RWPE2 (cell line): Measurements from ENCODE around the gene PLPP1.

Source experiments
- ATAC-seq: fragments of 200-7000 bp; cut with Tn5 transposase; 3 replicates; pipeline ENCODE4 v1.9.1; 2021; ENCODE audit warnings: low read depth
- DNase-seq: peaks from one replicate; pipeline ENCODE4 v3.0.0-alpha.2; 2020; ENCODE audit warnings: low spot score
- H3K27ac ChIP-seq: fragments of 450-650 bp; 2 replicates; pipeline ENCODE4 v1.5.1; 2017; ENCODE audit warnings: mild to moderate bottlenecking; ENCODE audit not compliant: poor library complexity, severe bottlenecking
- H3K27me3 ChIP-seq: fragments of 250-450 bp; sonication (Bioruptor Pico); 2 replicates; pipeline ENCODE4 v1.5.1; 2021; ENCODE audit warnings: mild to moderate bottlenecking, moderate library complexity; ENCODE audit not compliant: insufficient read depth, poor library complexity, severe bottlenecking
- H3K36me3 ChIP-seq: fragments of 250-450 bp; sonication (Bioruptor Pico); 2 replicates; pipeline ENCODE4 v1.5.1; 2020; ENCODE audit warnings: low read depth, mild to moderate bottlenecking, moderate library complexity
- H3K4me1 ChIP-seq: fragments of 250-450 bp; sonication (Bioruptor Pico); 2 replicates; pipeline ENCODE4 v1.5.1; 2021; ENCODE audit warnings: mild to moderate bottlenecking, moderate library complexity; ENCODE audit not compliant: insufficient read depth, poor library complexity, severe bottlenecking
- H3K4me3 ChIP-seq: fragments of 250-450 bp; sonication (Bioruptor Pico); 2 replicates; pipeline ENCODE4 v1.5.1; 2021; ENCODE audit warnings: mild to moderate bottlenecking, moderate library complexity; ENCODE audit not compliant: severe bottlenecking
- H3K9me3 ChIP-seq: fragments of 250-450 bp; sonication (Bioruptor Pico); 2 replicates; pipeline ENCODE4 v1.5.1; 2021; ENCODE audit warnings: mild to moderate bottlenecking, moderate library complexity; ENCODE audit not compliant: severe bottlenecking
- TF ChIP-seq, protein P1 (sequence below): fragments of 450-650 bp; IDR thresholded peaks from one replicate; pipeline ENCODE4 v1.5.1; 2017; ENCODE audit warnings: mild to moderate bottlenecking, moderate library complexity; ENCODE audit not compliant: poor library complexity, severe bottlenecking

Gene PLPP1

GRCh38 chr5:55577353-55578060 lies 42.7 kb upstream of the PLPP1 start:
- H3K9me3 ChIP-seq = no peaks in the 10 kb centered on the region
- TF ChIP-seq, protein P1, sequence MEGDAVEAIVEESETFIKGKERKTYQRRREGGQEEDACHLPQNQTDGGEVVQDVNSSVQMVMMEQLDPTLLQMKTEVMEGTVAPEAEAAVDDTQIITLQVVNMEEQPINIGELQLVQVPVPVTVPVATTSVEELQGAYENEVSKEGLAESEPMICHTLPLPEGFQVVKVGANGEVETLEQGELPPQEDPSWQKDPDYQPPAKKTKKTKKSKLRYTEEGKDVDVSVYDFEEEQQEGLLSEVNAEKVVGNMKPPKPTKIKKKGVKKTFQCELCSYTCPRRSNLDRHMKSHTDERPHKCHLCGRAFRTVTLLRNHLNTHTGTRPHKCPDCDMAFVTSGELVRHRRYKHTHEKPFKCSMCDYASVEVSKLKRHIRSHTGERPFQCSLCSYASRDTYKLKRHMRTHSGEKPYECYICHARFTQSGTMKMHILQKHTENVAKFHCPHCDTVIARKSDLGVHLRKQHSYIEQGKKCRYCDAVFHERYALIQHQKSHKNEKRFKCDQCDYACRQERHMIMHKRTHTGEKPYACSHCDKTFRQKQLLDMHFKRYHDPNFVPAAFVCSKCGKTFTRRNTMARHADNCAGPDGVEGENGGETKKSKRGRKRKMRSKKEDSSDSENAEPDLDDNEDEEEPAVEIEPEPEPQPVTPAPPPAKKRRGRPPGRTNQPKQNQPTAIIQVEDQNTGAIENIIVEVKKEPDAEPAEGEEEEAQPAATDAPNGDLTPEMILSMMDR = no peak
- ATAC-seq = peak; percentile 86
- DNase-seq = no peak
- no peaks in the 10 kb centered on the region for H3K36me3 ChIP-seq
- no peak overlapping the region for H3K27ac ChIP-seq
- H3K4me3 ChIP-seq = no peak overlapping the region
- peaks cover 3% of the 10 kb centered on the region for H3K4me1 ChIP-seq
- H3K27me3 ChIP-seq = no peaks in the 10 kb centered on the region

DNA sequence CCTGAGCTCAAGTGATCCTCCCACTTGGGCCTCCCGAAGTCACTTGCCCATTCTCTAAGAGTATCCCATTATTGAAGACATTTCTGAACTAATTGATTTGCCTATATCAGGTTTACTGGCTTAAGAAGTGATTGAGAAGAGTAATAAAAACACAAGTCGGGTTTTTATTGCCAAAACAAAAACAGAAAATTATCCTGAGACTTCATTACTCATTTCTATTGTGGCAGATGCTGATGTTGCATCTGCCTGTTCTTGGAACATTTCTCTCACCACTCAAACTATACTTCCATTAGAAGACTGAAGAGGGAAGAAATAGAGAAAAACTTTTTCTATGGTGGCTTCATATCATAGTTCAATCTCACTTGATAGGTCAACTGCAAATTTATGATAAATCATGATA lies 41.9 kb upstream of the PLPP1 start:
- Histone ChIP-seq H3K27ac (no peak overlapping the region), H3K27me3 (no peaks in the 10 kb centered on the region), H3K4me3 (no peak overlapping the region), H3K9me3 (no peaks in the 10 kb centered on the region), H3K4me1 (peaks cover 3% of the 10 kb centered on the region), H3K36me3 (no peaks in the 10 kb centered on the region)
- ATAC-seq (no peak), DNase-seq (no peak)
- TF ChIP-seq, protein P1 = no peak

GRCh38 chr5:55575815-55576583 lies 41.2 kb upstream of the PLPP1 start:
- Histone ChIP-seq H3K4me3 (no peak overlapping the region), H3K36me3 (no peaks in the 10 kb centered on the region), H3K27ac (no peak overlapping the region), H3K4me1 (peaks cover 3% of the 10 kb centered on the region), H3K27me3 (no peaks in the 10 kb centered on the region), H3K9me3 (no peaks in the 10 kb centered on the region)
- ATAC-seq = no peak
- DNase-seq = no peak
- TF ChIP-seq, protein P1 = no peak

- H3K9me3 ChIP-seq = no peaks in the 10 kb centered on the region
- H3K36me3 ChIP-seq = no peaks in the 10 kb centered on the region
- peaks cover 2% of the 10 kb centered on the region for H3K4me1 ChIP-seq
- no peak overlapping the region for H3K27ac ChIP-seq
- no peak for ATAC-seq
- TF ChIP-seq, protein P1 = no peak
- no peaks in the 10 kb centered on the region for H3K27me3 ChIP-seq
- no peak for DNase-seq
- no peak overlapping the region for H3K4me3 ChIP-seq
Measured at GRCh38 chr5:55572600-55572999, 37.8 kb upstream of the PLPP1 start.

DNA sequence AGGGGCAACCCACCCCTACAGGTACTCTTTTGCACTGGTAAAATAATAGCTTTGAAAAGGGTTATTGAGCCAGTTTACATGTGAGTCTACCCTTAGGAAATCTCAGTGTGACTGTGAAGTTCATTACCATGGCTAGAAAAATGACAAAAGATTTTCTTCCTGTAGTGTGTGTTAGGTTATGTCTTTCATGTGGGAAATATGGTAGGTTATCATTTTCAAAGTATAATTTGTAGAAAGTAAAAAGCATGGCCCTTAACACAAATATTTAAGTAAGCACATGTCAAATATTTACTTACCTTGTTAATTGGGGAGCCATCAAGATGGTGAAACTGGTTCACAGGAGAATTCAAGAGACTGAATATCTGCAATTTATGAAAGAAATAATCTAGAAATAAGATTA lies 37.3 kb upstream of the PLPP1 start:
- H3K4me3 ChIP-seq = no peak overlapping the region
- no peaks in the 10 kb centered on the region for H3K9me3 ChIP-seq
- H3K4me1 ChIP-seq = no peaks in the 10 kb centered on the region
- ATAC-seq (no peak), DNase-seq (no peak)
- H3K27ac ChIP-seq = no peak overlapping the region
- H3K27me3 ChIP-seq = no peaks in the 10 kb centered on the region
- TF ChIP-seq, protein P1 = no peak
- H3K36me3 ChIP-seq = no peaks in the 10 kb centered on the region
